PC-9 (cell line): ENCODE data around the gene PDP2. TPM values are rescaled to one million over a fixed set of nuclear protein-coding genes. Genes with fewer than 3 reads are reported as not detected.

ENCODE experiments used
- BruUV-seq: library from RNA; stranded (reverse); fragments of 400-500 nt; replicated peaks from 2 replicates; lab custom pipeline; 2021; lab: Mats Ljungman, UMichigan
- CTCF ChIA-PET: fragments of 300-600 bp; sonication (Branson Sonifier 250); formaldehyde crosslinking; loops from one replicate; lab custom pipeline; 2022; ENCODE audit warnings: antibody characterized with exemption; lab: Charles Lee
- POLR2A ChIA-PET: fragments of 300-600 bp; sonication (Branson Sonifier 250); formaldehyde crosslinking; loops from one replicate; lab custom pipeline; 2022; ENCODE audit warnings: antibody characterized with exemption; ENCODE audit not compliant: unreplicated experiment; lab: Charles Lee
- DNase-seq, 2 experiments: peaks; one replicate each; pipeline versions ENCODE4 v3.0.0 to v3.0.0-alpha.2; 2015 to 2022; ENCODE audit warnings: mixed read lengths in 1 of 2
- H2AFZ ChIP-seq: fragments of 200-600 bp; sonication (generic); 2 replicates; pipeline ENCODE4 v1.8.1; 2017; ENCODE audit warnings: antibody characterized with exemption
- H3F3A ChIP-seq: fragments of 200-600 bp; sonication (generic); 2 replicates; pipeline ENCODE4 v1.8.1; 2017; ENCODE audit warnings: antibody characterized with exemption, mild to moderate bottlenecking, low read depth; ENCODE audit not compliant: insufficient read depth
- H3K27ac ChIP-seq: fragments of 200-600 bp; sonication (generic); 2 replicates; pipeline ENCODE4 v1.6.1; 2016; ENCODE audit warnings: mixed run types
- H3K27me3 ChIP-seq: fragments of 200-600 bp; sonication (generic); 2 replicates; pipeline ENCODE4 v1.6.1; 2016; ENCODE audit warnings: low read depth, mixed run types; ENCODE audit not compliant: insufficient read depth
- H3K36me3 ChIP-seq: fragments of 200-600 bp; sonication (generic); 2 replicates; pipeline ENCODE4 v1.6.1; 2016; ENCODE audit warnings: low read depth, mixed run types
- H3K4me1 ChIP-seq: fragments of 200-600 bp; sonication (generic); replicated peaks from 2 replicates; pipeline ENCODE4 v1.6.1; 2016; ENCODE audit warnings: mixed run types; ENCODE audit not compliant: insufficient read depth
- H3K4me2 ChIP-seq: fragments of 200-600 bp; sonication (generic); 2 replicates; pipeline ENCODE4 v1.6.1; 2017; ENCODE audit warnings: mixed run types
- H3K4me3 ChIP-seq: fragments of 200-600 bp; sonication (generic); 2 replicates; pipeline ENCODE4 v1.6.1; 2016; ENCODE audit warnings: mixed run types
- H3K79me2 ChIP-seq: fragments of 200-600 bp; sonication (generic); 2 replicates; pipeline ENCODE4 v1.6.1; 2017; ENCODE audit warnings: low read depth, mixed run types
- H3K9me2 ChIP-seq: fragments of 200-600 bp; sonication (generic); 2 replicates; pipeline ENCODE4 v1.8.1; 2017; ENCODE audit warnings: mild to moderate bottlenecking; ENCODE audit not compliant: insufficient read depth
- H3K9me3 ChIP-seq: fragments of 200-600 bp; sonication (generic); 2 replicates; pipeline ENCODE4 v1.8.1; 2016; ENCODE audit warnings: low read depth; ENCODE audit not compliant: insufficient read depth
- H4K20me1 ChIP-seq: fragments of 200-600 bp; sonication (generic); 2 replicates; pipeline ENCODE4 v1.8.1; 2017; ENCODE audit not compliant: insufficient read depth
- CTCF ChIP-seq: fragments of 200-600 bp; sonication (generic); conservative IDR thresholded peaks from 2 replicates; pipeline ENCODE4 v1.6.1; 2017; ENCODE audit warnings: mixed run types, antibody characterized with exemption, mild to moderate bottlenecking, moderate library complexity
- EZH2 ChIP-seq: fragments of 200-600 bp; sonication (generic); IDR thresholded peaks from 2 replicates; pipeline ENCODE4 v1.8.0; 2017; ENCODE audit warnings: antibody characterized with exemption, low read depth
- intact Hi-C: fragments of 100-400 bp; cut with micrococcal nuclease; formaldehyde crosslinking; loops from one replicate; pipeline ENCODE4 v1.10.0; 2022; ENCODE audit not compliant: unreplicated experiment
- total RNA-seq: library from RNA; stranded (reverse); gene quantifications from 2 replicates; pipeline ENCODE4 v1.2.3, GENCODE V29; 2021

PDP2 gene
- total RNA-seq, 1 experiment from 2014 or later = 21.6 TPM

DNA sequence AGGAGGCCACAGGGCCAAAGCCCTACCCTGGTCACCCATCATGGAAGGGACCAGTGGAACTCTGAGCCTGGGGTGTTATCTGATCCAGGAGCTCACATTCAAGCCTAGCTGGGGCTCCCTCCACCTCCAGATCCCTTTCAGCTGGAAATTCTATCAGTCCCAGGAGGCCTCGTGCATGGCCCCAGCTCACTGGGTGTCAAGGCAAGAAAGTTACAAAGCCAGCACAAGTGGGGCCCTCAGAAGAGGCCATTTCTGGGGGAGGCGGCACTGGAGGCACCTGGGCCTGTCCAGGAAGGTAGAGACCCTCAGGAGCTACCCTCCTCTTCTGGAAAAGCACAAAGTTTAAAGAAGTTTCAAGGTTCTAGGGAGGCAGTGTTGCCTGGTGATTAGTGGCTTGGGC, 31.3 kb upstream of the PDP2 start:
- Histone ChIP-seq H3K79me2 (no peaks in the 10 kb centered on the region), H2AFZ (no peak overlapping the region), H3K36me3 (no peaks in the 10 kb centered on the region), H3K4me1 (0 out of 2 replicates have a peak, but pooled peaks cover 6% of the 10 kb centered on the region), H3K27ac (no peak overlapping the region), H3K4me2 (no peak overlapping the region), H3K27me3 (no peaks in the 10 kb centered on the region), H3K9me3 (no peaks in the 10 kb centered on the region), H3K4me3 (no peak overlapping the region), H3F3A (no peaks in the 10 kb centered on the region), H4K20me1 (no peaks in the 10 kb centered on the region; the same call in 1 of the 2 replicates), H3K9me2 (no peaks in the 10 kb centered on the region)
- CTCF ChIA-PET = interaction anchor here (0.6 to 0.7 kb wide), 4 partner anchors 11 to 100 kb away, joined by 3 to 4 read pairs (median 3); partner anchors contain the start of gene NAE1
- BruUV-seq = no TSS peak
- no peak for DNase-seq
- TF ChIP-seq EZH2 = no peak
- TF ChIP-seq CTCF = no peak
- POLR2A ChIA-PET = no interaction called here
- intact Hi-C loops = no loop called here

- no peak overlapping the region for H3K27ac ChIP-seq
- H3K9me3 ChIP-seq = no peaks in the 10 kb centered on the region
- no peak overlapping the region for H3K4me3 ChIP-seq
- H3K36me3 ChIP-seq = no peaks in the 10 kb centered on the region
- no peaks in the 10 kb centered on the region; the same call in 1 of the 2 replicates for H4K20me1 ChIP-seq
- ChIA-PET POLR2A (no interaction called here), CTCF (interaction anchor here (0.7 kb wide), 1 partner anchor 11 kb away, joined by 3 read pairs; no protein-coding TSS in a partner anchor)
- 0 out of 2 replicates have a peak, but pooled peaks cover 6% of the 10 kb centered on the region for H3K4me1 ChIP-seq
- no peaks in the 10 kb centered on the region for H3K79me2 ChIP-seq
- TF ChIP-seq EZH2 (no peak), CTCF (no peak)
- no peaks in the 10 kb centered on the region for H3K9me2 ChIP-seq
- no peak for DNase-seq
- no peaks in the 10 kb centered on the region for H3F3A ChIP-seq
- H2AFZ ChIP-seq = no peak overlapping the region
- intact Hi-C loops = no loop called here
- no TSS peak for BruUV-seq
- H3K4me2 ChIP-seq = no peak overlapping the region
- H3K27me3 ChIP-seq = no peaks in the 10 kb centered on the region
These were observed 30.8 kb upstream of the PDP2 start for GRCh38 chr16:66849549-66849948.

- Histone ChIP-seq H3K4me3 (no peak overlapping the region), H2AFZ (no peak overlapping the region), H4K20me1 (no peaks in the 10 kb centered on the region; the same call in 1 of the 2 replicates), H3K4me1 (0 out of 2 replicates have a peak, but pooled peaks cover 6% of the 10 kb centered on the region), H3K4me2 (no peak overlapping the region), H3K27me3 (no peaks in the 10 kb centered on the region), H3F3A (no peaks in the 10 kb centered on the region), H3K9me2 (no peaks in the 10 kb centered on the region), H3K27ac (no peak overlapping the region), H3K79me2 (no peaks in the 10 kb centered on the region), H3K36me3 (no peaks in the 10 kb centered on the region), H3K9me3 (no peaks in the 10 kb centered on the region)
- no TSS peak for BruUV-seq
- TF ChIP-seq CTCF (no peak), EZH2 (no peak)
- intact Hi-C loops = no loop called here
- ChIA-PET POLR2A (no interaction called here), CTCF (no interaction called here)
- no peak for DNase-seq
These were observed 30.1 kb upstream of the PDP2 start for GRCh38 chr16:66850115-66850815.
